GM12891 (cell line): ENCODE data around the gene KLK15.

Experiments used
- DNase-seq: peaks from one replicate; pipeline ENCODE4 v3.0.0; 2011; ENCODE audit warnings: low spot score; ENCODE audit not compliant: insufficient read length
- FAIRE-seq: peaks from 2 replicates; lab custom pipeline; 2011; peaks lifted over from hg19 to GRCh38; lab: Jason Lieb, UNC
- PAX5 ChIP-seq: IDR thresholded peaks from 2 replicates; pipeline ENCODE4 v1.6.1; 2011; ENCODE audit warnings: low read length, moderate library complexity, mild to moderate bottlenecking; ENCODE audit not compliant: insufficient read depth, severe bottlenecking
- POLR2A ChIP-seq: IDR thresholded peaks from 2 replicates; pipeline ENCODE4 v1.6.1; 2011; ENCODE audit warnings: low read depth, low read length, control low read depth
- POLR2AphosphoS5 ChIP-seq: IDR thresholded peaks from 2 replicates; pipeline ENCODE4 v1.6.1; 2011; ENCODE audit warnings: low read depth, low read length, control low read depth
- POU2F2 ChIP-seq: IDR thresholded peaks from 2 replicates; pipeline ENCODE4 v1.6.1; 2011; ENCODE audit warnings: low read depth, mild to moderate bottlenecking, control low read depth, low read length, moderate library complexity
- SPI1 ChIP-seq: IDR thresholded peaks from 2 replicates; pipeline ENCODE4 v1.6.1; 2011; ENCODE audit warnings: low read depth, low read length, control low read depth
- TAF1 ChIP-seq: IDR thresholded peaks from 2 replicates; pipeline ENCODE4 v1.6.1; 2011; ENCODE audit warnings: low read depth, low read length, control low read depth

KLK15 gene

GRCh38 chr19:50850738-50851137, 17.4 kb upstream of the KLK15 start:
- FAIRE-seq, result no peak

DNA sequence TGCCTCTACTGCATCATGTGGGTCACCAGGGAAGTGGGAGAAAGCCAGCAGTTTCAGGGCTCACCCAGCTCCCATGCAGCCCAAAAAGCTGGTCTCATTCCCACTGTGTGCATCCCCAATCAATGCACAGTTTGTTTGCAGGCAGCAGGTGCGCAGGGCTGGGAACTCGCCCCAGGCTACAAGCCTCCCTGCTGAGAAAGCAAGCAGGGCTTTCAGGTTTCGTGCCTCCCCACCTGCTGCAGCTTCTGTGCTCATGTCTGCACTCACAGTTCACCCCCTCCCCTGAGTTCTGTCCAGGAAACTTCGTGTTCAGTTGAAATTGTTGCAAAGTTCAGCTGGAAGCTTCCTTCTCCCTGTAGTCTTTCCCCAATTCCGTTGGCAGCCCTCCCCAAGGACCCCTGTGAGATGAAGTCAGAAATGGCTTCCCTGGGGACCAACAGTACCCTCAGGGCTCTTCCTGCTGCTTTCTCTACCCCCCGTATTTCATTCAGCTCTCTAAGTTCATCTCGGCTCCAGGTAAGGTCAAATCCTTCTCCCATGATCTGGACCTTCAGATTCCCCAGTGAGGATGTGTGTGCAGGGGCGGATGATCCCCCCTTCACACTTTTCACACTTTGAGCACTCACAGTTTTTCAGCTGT, 11.0 kb upstream of the KLK15 start:
- FAIRE-seq (no peak), DNase-seq (no peak)
- no peak for TF ChIP-seq TAF1
- no peak for TF ChIP-seq SPI1
- TF ChIP-seq POU2F2, result no peak
- TF ChIP-seq POLR2A, result no peak
- TF ChIP-seq POLR2AphosphoS5, result no peak
- TF ChIP-seq PAX5, result no peak

More at GRCh38 chr19:50850738-50851137, 17.4 kb upstream of the KLK15 start:
- no peak for TF ChIP-seq POLR2AphosphoS5
- TF ChIP-seq POLR2A, result no peak
- no peak for TF ChIP-seq SPI1
- no peak for TF ChIP-seq PAX5
- no peak for TF ChIP-seq POU2F2
- no peak for TF ChIP-seq TAF1
- DNase-seq, result no peak

GRCh38 chr19:50843701-50844221, 10.4 kb upstream of the KLK15 start:
- TF ChIP-seq SPI1, result no peak
- TF ChIP-seq PAX5, result no peak
- no peak for TF ChIP-seq TAF1
- TF ChIP-seq POU2F2, result no peak
- no peak for TF ChIP-seq POLR2A
- no peak for TF ChIP-seq POLR2AphosphoS5
- DNase-seq, result no peak
- no peak for FAIRE-seq

DNA sequence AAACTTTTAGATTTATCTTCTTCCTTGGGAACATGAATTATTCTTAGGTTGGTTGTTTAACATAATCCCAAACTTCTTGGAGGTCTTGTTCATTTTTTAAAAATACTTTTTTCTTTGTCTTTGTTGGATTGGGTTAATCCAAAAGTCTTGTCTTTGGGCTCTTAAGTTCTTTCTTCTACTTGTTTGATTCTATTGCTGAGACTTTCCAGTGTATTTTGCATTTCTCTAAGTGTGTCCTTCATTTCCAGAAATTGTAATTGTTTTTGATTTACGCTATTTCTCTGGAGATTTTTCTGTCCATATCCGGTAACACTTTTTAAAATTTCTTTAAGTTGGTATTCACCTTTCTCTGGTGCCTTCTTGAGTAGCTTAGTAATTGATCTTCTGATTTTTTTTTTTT, 9.8 kb upstream of the KLK15 start:
- no peak for FAIRE-seq
- no peak for DNase-seq
- TF ChIP-seq POLR2A (no peak), PAX5 (no peak), POLR2AphosphoS5 (no peak), SPI1 (no peak), POU2F2 (no peak), TAF1 (no peak)

DNA sequence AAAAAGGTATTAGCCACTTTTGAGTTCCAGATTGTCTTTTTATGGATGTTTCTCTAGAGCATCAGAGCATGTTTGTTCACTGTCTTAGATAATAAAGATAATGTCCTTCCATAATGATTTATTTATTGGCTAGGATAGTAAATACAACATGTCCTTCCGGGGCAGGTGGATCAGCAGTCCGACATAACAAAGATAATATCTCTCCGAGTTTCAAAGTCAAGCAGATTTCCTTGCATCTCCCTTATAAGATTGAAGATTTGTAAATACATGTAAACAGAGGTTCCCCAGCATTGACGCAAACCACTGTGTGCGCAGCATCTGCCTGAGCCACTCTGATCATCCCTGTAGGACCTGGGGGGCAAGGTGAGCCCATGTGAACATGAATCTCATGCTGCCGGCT, 8.8 kb upstream of the KLK15 start:
- TF ChIP-seq SPI1 (no peak), PAX5 (no peak), TAF1 (no peak), POU2F2 (no peak), POLR2AphosphoS5 (no peak), POLR2A (no peak)
- DNase-seq, result no peak
- no peak for FAIRE-seq

DNA sequence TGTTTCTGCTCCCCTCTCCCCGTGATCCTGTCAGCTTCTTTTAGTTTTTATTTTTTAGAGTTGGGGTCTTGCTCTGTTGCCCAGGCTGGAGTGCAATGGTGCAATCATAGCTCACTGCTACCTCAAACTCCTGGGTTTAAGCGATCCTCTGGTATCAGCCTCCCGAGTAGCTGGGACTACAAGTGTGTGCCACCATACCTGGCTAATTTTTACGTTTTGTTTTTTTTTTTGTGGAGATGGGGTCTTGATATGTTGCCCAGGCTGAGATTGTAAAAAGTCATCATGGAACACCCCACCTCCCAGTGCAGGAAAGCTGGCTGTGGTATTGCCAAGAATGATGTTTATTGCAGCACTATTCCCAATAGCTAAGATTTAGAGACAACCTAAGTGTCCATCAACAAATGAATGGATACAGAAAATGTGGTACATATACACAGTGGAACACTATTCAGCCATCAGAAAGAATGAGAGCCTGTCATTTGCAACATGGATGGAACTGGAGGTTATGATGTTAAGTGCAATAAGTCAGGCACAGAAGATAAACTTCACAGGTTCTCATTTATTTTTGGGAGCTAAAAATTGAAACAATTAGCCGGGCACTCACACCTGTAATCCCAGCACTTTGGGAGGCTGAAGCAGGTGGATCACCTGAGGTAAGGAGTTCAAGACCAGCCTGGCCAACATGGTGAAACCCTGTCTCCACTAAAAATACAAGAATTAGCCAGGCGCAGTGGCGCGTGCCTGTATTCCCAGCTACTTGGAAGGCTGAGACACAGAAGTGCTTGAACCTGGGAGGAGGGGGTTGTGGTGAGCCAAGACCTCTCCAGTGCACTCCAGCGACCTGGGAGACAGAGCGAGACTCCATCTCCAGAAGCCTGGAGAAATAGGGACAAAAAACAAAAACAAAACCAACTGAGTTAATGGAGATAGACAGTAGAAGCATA, 6.6 kb upstream of the KLK15 start:
- TF ChIP-seq TAF1 (no peak), PAX5 (no peak)
- no peak for FAIRE-seq

GRCh38 chr19:50838239-50838638, 4.9 kb upstream of the KLK15 start:
- TF ChIP-seq PAX5 (no peak), POLR2AphosphoS5 (no peak), SPI1 (no peak), POU2F2 (no peak), TAF1 (no peak), POLR2A (no peak)
- FAIRE-seq, result peak; percentile 75
- DNase-seq, result no peak

More for the DNA sequence above, 6.6 kb upstream of the KLK15 start:
- DNase-seq, result no peak

GRCh38 chr19:50837300-50837699, 3.9 kb upstream of the KLK15 start:
- DNase-seq (no peak), FAIRE-seq (peak; percentile 40)
- TF ChIP-seq POU2F2 (no peak), POLR2A (no peak), POLR2AphosphoS5 (no peak), SPI1 (no peak), TAF1 (no peak), PAX5 (no peak)

DNA sequence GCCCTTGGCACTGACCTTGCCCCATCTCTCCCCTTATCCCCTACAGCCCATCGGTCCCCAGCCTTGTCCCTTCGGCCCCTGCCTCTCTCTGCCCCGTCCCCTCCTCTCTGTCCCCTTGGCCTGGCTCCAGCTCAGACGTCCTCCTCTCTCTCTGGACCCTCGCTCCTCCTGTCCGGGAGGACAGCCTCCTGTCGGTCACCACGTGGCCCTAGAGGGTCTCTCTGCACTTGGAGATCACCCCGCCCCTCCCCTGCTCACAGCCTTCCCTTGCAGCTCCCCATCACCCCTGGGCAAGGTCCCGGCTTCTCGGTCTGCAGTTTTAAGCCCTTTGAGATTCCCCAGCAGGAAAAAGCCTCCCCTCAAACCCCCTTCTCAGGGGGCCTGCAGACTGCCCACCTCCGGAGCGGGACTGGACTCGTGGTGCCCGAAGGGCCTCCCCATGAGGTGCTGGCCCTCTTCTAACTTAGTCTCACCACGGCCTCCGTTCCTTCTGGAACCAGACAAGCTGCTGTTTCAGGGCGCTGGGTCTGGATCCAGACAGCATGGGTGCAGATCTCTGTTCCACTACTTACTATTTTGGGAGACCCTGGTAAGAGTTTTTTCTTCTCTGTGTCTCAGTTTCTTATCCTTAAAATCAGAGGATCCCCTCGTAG, 3.3 kb upstream of the KLK15 start:
- no peak for DNase-seq
- FAIRE-seq, result no peak
- TF ChIP-seq PAX5 (no peak), POLR2A (no peak), POU2F2 (no peak), POLR2AphosphoS5 (no peak), SPI1 (no peak), TAF1 (no peak)
